Smooth muscle cell (in vitro differentiated cells): ENCODE results near the gene PRR36. TPM values are rescaled to one million over a fixed set of nuclear protein-coding genes. Genes with fewer than 3 reads are reported as not detected.

Experiments used
- DNase-seq: peaks from one replicate; lab custom pipeline; 2025; ENCODE audit not compliant: unreplicated experiment; lab: John Stamatoyannopoulos, UW
- H2AFZ ChIP-seq: fragments of 200-600 bp; sonication (generic); 2 replicates; pipeline ENCODE4 v1.6.0; 2016; ENCODE audit warnings: antibody characterized with exemption, low read depth, mild to moderate bottlenecking
- H3F3A ChIP-seq: fragments of 200-600 bp; sonication (generic); 2 replicates; pipeline ENCODE4 v1.6.0; 2017; ENCODE audit warnings: antibody characterized with exemption, low read depth
- H3K27ac ChIP-seq: fragments of 200-600 bp; sonication (generic); 2 replicates; pipeline ENCODE4 v1.5.1; 2016; ENCODE audit warnings: low read depth, mild to moderate bottlenecking
- H3K27me3 ChIP-seq: fragments of 200-600 bp; sonication (generic); 2 replicates; pipeline ENCODE4 v1.6.1; 2016; ENCODE audit warnings: low read depth, mild to moderate bottlenecking
- H3K36me3 ChIP-seq: fragments of 200-600 bp; sonication (generic); 2 replicates; pipeline ENCODE4 v1.5.1; 2016; ENCODE audit warnings: low read depth
- H3K4me1 ChIP-seq: fragments of 200-600 bp; sonication (generic); 2 replicates; pipeline ENCODE4 v1.5.1; 2016; ENCODE audit warnings: low read depth
- H3K4me2 ChIP-seq: fragments of 200-600 bp; sonication (generic); 2 replicates; pipeline ENCODE4 v1.6.0; 2016; ENCODE audit warnings: mild to moderate bottlenecking
- H3K4me3 ChIP-seq: fragments of 200-600 bp; sonication (generic); 2 replicates; pipeline ENCODE4 v1.5.1; 2016; ENCODE audit warnings: mild to moderate bottlenecking
- H3K79me2 ChIP-seq: fragments of 200-600 bp; sonication (generic); 2 replicates; pipeline ENCODE4 v1.6.0; 2016; ENCODE audit warnings: low read depth, mild to moderate bottlenecking
- H3K9ac ChIP-seq: fragments of 200-600 bp; sonication (generic); 2 replicates; pipeline ENCODE4 v1.6.0; 2016; ENCODE audit warnings: low read depth
- H3K9me3 ChIP-seq: fragments of 200-600 bp; sonication (generic); replicated peaks from 2 replicates; pipeline ENCODE4 v1.5.1; 2016; ENCODE audit warnings: low read depth
- H4K20me1 ChIP-seq: fragments of 200-600 bp; sonication (generic); 2 replicates; pipeline ENCODE4 v1.6.0; 2016; ENCODE audit warnings: low read depth
- CTCF ChIP-seq: fragments of 200-600 bp; sonication (generic); IDR thresholded peaks from 2 replicates; pipeline ENCODE4 v1.5.1; 2017; ENCODE audit warnings: borderline replicate concordance, mild to moderate bottlenecking, antibody characterized with exemption; ENCODE audit not compliant: insufficient read depth, poor library complexity, severe bottlenecking
- WGBS: methylation state at CpG from one replicate; pipeline ENCODE4 v1.1.7; 2016; ENCODE audit warnings: low lambda C conversion rate; 5-methylcytosine and 5-hydroxymethylcytosine counted together
- polyA plus RNA-seq: library from polyadenylated mRNA; unstranded; fragments of >200 nt; fragmentation: Nextera tagmentation; extraction: Ambion mirVana; gene quantifications from 2 replicates; pipeline ENCODE4 v1.2.1, GENCODE V29; 2016
- total RNA-seq: library from RNA; depleted of rRNA; stranded (reverse); fragments of >200 nt; gene quantifications from 2 replicates; pipeline ENCODE4 v1.2.3, GENCODE V29; 2014

PRR36 gene
- total and polyA plus RNA-seq, 2 experiments from 2014 or later, result 0.13 to 0.57 TPM

GRCh38 chr19:7900931-7901330 lies 26.7 kb upstream of the PRR36 start:
- H4K20me1 ChIP-seq, result peaks cover 19% of the 10 kb centered on the region
- H3K36me3 ChIP-seq, result no peaks in the 10 kb centered on the region
- no peak overlapping the region for H3K4me3 ChIP-seq
- peaks cover 14% of the 10 kb centered on the region for H3K4me1 ChIP-seq
- H3K9me3 ChIP-seq, result no peaks in the 10 kb centered on the region
- no peak overlapping the region for H3K9ac ChIP-seq
- H3K4me2 ChIP-seq, result no peak overlapping the region
- H3K27me3 ChIP-seq, result no peaks in the 10 kb centered on the region
- H3F3A ChIP-seq, result no peaks in the 10 kb centered on the region
- no peak for TF ChIP-seq CTCF
- H3K79me2 ChIP-seq, result peaks cover 26% of the 10 kb centered on the region
- 85% methylated on average over 3 of the region's 3 CpGs for WGBS
- no peak overlapping the region for H2AFZ ChIP-seq
- DNase-seq, result no peak
- H3K27ac ChIP-seq, result no peak overlapping the region

DNA sequence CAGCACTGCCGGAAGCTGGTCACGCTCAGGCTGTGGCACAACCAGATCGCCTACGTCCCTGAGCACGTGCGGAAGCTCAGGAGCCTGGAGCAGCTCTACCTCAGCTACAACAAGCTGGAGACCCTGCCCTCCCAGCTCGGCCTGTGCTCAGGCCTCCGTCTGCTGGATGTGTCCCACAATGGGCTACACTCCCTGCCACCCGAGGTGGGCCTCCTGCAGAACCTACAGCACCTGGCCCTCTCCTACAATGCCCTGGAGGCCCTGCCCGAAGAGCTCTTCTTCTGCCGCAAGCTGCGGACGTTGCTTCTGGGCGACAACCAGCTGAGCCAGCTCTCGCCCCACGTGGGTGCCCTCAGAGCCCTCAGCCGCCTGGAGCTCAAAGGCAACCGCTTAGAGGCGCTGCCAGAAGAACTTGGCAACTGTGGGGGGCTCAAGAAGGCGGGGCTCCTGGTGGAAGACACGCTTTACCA lies 26.2 kb upstream of the PRR36 start:
- H3K4me2 ChIP-seq, result no peak overlapping the region
- H3K9ac ChIP-seq, result no peak overlapping the region
- H4K20me1 ChIP-seq, result peaks cover 14% of the 10 kb centered on the region
- H3K4me1 ChIP-seq, result peaks cover 14% of the 10 kb centered on the region
- 90% methylated on average over 21 of the region's 21 CpGs for WGBS
- DNase-seq, result no peak
- no peak overlapping the region for H3K4me3 ChIP-seq
- H3F3A ChIP-seq, result no peaks in the 10 kb centered on the region
- no peak for TF ChIP-seq CTCF
- H3K27me3 ChIP-seq, result no peaks in the 10 kb centered on the region
- peaks cover 21% of the 10 kb centered on the region for H3K79me2 ChIP-seq
- no peaks in the 10 kb centered on the region for H3K9me3 ChIP-seq
- no peak overlapping the region for H3K27ac ChIP-seq
- H2AFZ ChIP-seq, result no peak overlapping the region
- no peaks in the 10 kb centered on the region for H3K36me3 ChIP-seq

- peaks cover 8% of the 10 kb centered on the region for H4K20me1 ChIP-seq
- no peak overlapping the region for H3K9ac ChIP-seq
- 98% methylated on average over 34 of the region's 34 CpGs for WGBS
- no peak for TF ChIP-seq CTCF
- H3K4me1 ChIP-seq, result peaks cover 10% of the 10 kb centered on the region
- no peaks in the 10 kb centered on the region for H3K27me3 ChIP-seq
- peaks cover 15% of the 10 kb centered on the region for H3K79me2 ChIP-seq
- H3F3A ChIP-seq, result no peaks in the 10 kb centered on the region
- no peak overlapping the region for H3K27ac ChIP-seq
- no peak overlapping the region for H2AFZ ChIP-seq
- H3K4me3 ChIP-seq, result no peak overlapping the region
- no peaks in the 10 kb centered on the region for H3K9me3 ChIP-seq
- H3K4me2 ChIP-seq, result no peak overlapping the region
- H3K36me3 ChIP-seq, result no peaks in the 10 kb centered on the region
- no peak for DNase-seq
These were observed 25.7 kb upstream of the PRR36 start for GRCh38 chr19:7899751-7900378.

- H3K36me3 ChIP-seq, result no peaks in the 10 kb centered on the region
- no peak overlapping the region for H3K9ac ChIP-seq
- peaks cover 4% of the 10 kb centered on the region for H3K4me1 ChIP-seq
- H3K4me2 ChIP-seq, result no peak overlapping the region
- H3K79me2 ChIP-seq, result peaks cover 6% of the 10 kb centered on the region
- no peaks in the 10 kb centered on the region for H3K27me3 ChIP-seq
- no peaks in the 10 kb centered on the region for H3K9me3 ChIP-seq
- no peak overlapping the region for H2AFZ ChIP-seq
- H3K27ac ChIP-seq, result no peak overlapping the region
- H3F3A ChIP-seq, result no peaks in the 10 kb centered on the region
- no peak for TF ChIP-seq CTCF
- WGBS, result 96% methylated on average over 16 of the region's 16 CpGs
- no peaks in the 10 kb centered on the region for H4K20me1 ChIP-seq
- H3K4me3 ChIP-seq, result no peak overlapping the region
- no peak for DNase-seq
These were observed 24.8 kb upstream of the PRR36 start for GRCh38 chr19:7898967-7899366.
